GM21723 (cell line): ENCODE measurements around the gene ESF1.

ENCODE experiments used
- ATAC-seq: cut with Tn5 transposase; IDR thresholded peaks from one replicate; pipeline ENCODE4 v1.9.1; 2021; ENCODE audit warnings: mild to moderate bottlenecking, moderate library complexity; ENCODE audit not compliant: unreplicated experiment

ESF1 gene

GRCh38 chr20:13681248-13682125 is 103.2 kb downstream of the ESF1 start:
- ATAC-seq, result peak; percentile 63

- no peak for ATAC-seq
These were observed 105.8 kb downstream of the ESF1 start for GRCh38 chr20:13678944-13679343.

GRCh38 chr20:13677241-13677640 is 107.5 kb downstream of the ESF1 start:
- no peak for ATAC-seq

DNA sequence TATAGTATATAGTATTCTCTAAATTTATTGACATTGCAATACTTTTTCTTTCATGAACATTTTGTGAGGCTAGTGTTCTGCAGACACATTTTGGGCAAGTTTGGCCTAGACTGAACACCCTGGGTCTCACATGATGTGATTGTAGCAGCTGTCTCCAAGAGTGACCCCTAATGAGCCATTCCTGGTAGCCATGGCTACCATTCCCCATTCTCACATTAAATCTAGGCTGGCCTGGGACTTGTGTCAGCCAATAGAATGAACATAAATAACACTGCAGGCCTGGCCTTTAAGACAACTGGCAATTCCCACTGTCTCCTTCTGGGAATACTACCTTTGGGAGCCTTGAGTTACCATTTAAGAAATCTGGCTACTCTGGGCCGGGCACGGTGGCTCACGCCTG is 108.0 kb downstream of the ESF1 start:
- ATAC-seq, result no peak

DNA sequence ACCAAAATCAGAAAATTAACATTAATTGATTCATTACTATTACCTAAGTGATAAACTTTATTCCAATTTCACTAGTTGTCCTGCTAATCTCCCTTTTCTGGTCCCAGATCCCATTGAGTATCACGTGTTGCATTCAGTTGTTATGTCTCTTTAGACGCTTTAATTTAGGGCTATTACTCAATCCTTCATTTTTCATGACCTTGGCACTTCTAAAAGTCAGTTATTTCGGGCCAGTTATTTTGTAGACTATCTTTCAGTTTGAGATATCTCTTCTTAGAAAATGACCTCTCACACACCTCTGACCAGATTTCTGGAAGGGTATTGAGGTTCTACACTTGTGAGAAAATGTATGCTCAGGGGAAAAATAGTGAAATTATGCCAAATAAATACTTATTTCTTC is 112.0 kb downstream of the ESF1 start:
- ATAC-seq, result no peak

- no peak for ATAC-seq
These were observed 112.8 kb downstream of the ESF1 start for GRCh38 chr20:13671916-13672378.

GRCh38 chr20:13671512-13671911 is 113.2 kb downstream of the ESF1 start:
- ATAC-seq, result no peak

DNA sequence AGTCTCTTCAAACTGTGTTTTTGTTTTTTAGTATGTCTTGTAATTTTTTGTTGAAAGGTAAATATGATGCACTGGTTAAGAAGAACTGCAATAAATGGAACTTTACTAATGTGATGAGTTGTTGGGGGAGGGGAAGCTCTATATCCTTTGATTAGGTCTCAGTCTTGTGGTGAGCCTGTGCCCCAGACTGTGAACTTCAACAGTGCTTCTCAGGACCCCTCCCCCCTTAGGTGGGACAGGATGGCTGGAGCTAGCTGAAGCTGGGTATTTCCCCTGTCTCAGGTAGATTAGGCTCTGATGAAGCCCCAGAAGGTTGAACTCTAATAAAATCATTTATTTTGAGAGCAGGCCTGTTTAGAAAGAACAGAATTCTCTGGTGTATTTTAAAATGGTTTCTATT is 114.6 kb downstream of the ESF1 start:
- ATAC-seq, result no peak

GRCh38 chr20:13665709-13666395 is 118.9 kb downstream of the ESF1 start:
- ATAC-seq, result no peak
